ENCODE measurements around the gene CD4.

Gene CD4

GRCh38 chr12:6852651-6853354 is 63.5 kb downstream of the CD4 start (continued):
- no peak for TF ChIP-seq PBX3 (CRISPR knock-in tag; IDR thresholded peaks at IDR 0.05)
- 0 out of 2 replicates have a peak, but pooled peaks have one; percentile 28 for TF ChIP-seq ZBTB10 (tag by site-specific recombination; IDR thresholded peaks at IDR 0.05)
- TF ChIP-seq SP3 (tag by site-specific recombination; IDR thresholded peaks at IDR 0.05): peak; percentile 12
- TF ChIP-seq ZNF488 (tag by site-specific recombination; IDR thresholded peaks at IDR 0.05): no peak
- no peak for TF ChIP-seq GFI1B (tag by site-specific recombination; IDR thresholded peaks at IDR 0.05)
- no peak; the same call in 1 of the 2 replicates for TF ChIP-seq ZNF558 (tag by site-specific recombination; IDR thresholded peaks at IDR 0.05)
- TF ChIP-seq ZNF398 (tag by site-specific recombination; IDR thresholded peaks at IDR 0.05): peak; percentile 58
- no peak for TF ChIP-seq ZNF433 (tag by site-specific recombination; IDR thresholded peaks at IDR 0.05; ENCODE audit: low read depth)
- TF ChIP-seq MYNN (tag by site-specific recombination; IDR thresholded peaks at IDR 0.05; ENCODE audit: borderline replicate concordance): no peak
- TF ChIP-seq FEZF1 (tag by site-specific recombination; IDR thresholded peaks at IDR 0.05): no peak; the same call in 1 of the 2 replicates
- TF ChIP-seq ZBTB6 (tag by site-specific recombination; IDR thresholded peaks at IDR 0.05): no peak
- no peak for TF ChIP-seq ZNF132 (tag by site-specific recombination; IDR thresholded peaks at IDR 0.05; ENCODE audit: borderline replicate concordance)
- no peak for TF ChIP-seq YY1 (tag by site-specific recombination; IDR thresholded peaks at IDR 0.05)
- peak; percentile 86 for TF ChIP-seq ZBTB20 (tag by site-specific recombination; IDR thresholded peaks at IDR 0.05)
- no peak for TF ChIP-seq ZNF585B (tag by site-specific recombination; IDR thresholded peaks at IDR 0.05)
- TF ChIP-seq ZNF707 (tag by site-specific recombination; IDR thresholded peaks at IDR 0.05): no peak
- TF ChIP-seq REST (tag by site-specific recombination; IDR thresholded peaks at IDR 0.05): no peak
- TF ChIP-seq ZNF366 (tag by site-specific recombination; conservative IDR thresholded peaks at IDR 0.05): no peak; the same call in 1 of the 2 replicates
- no peak for TF ChIP-seq IKZF3 (tag by site-specific recombination; IDR thresholded peaks at IDR 0.05)
- TF ChIP-seq ZNF174 (tag by site-specific recombination; IDR thresholded peaks at IDR 0.05): no peak
- TF ChIP-seq BCL11B (tag by site-specific recombination; IDR thresholded peaks at IDR 0.05; ENCODE audit: low read depth): no peak
- no peak for TF ChIP-seq ZNF140 (tag by site-specific recombination; IDR thresholded peaks at IDR 0.05)
- no peak for TF ChIP-seq SCRT2 (tag by site-specific recombination; IDR thresholded peaks at IDR 0.05)
- no peak for TF ChIP-seq ZSCAN16 (tag by site-specific recombination; IDR thresholded peaks at IDR 0.05)
- no peak for TF ChIP-seq TCF7L2 (IDR thresholded peaks at IDR 0.05; ENCODE audit: borderline replicate concordance, low read depth, low read length)
- no peak for TF ChIP-seq PRDM4 (tag by site-specific recombination; IDR thresholded peaks at IDR 0.05)
